H1 (cell line): Measurements from ENCODE around the gene CCDC107. TPM values are rescaled to one million over a fixed set of nuclear protein-coding genes. Genes with fewer than 3 reads are reported as not detected.

Experiments
- CTCF ChIA-PET: fragments of 300-600 bp; sonication (Branson Sonifier 250); formaldehyde crosslinking; loops from one replicate; lab custom pipeline; 2021; ENCODE audit not compliant: partially characterized antibody; lab: Charles Lee
- POLR2A ChIA-PET: fragments of 300-600 bp; sonication (Branson Sonifier 250); formaldehyde crosslinking; loops from one replicate; lab custom pipeline; 2021; ENCODE audit warnings: inconsistent platforms; ENCODE audit not compliant: partially characterized antibody; lab: Charles Lee
- DNase-seq, 2 experiments: peaks; one replicate each; pipeline versions ENCODE4 v3.0.0 to v3.0.0-alpha.2; 2010 to 2022; ENCODE audit warnings: low spot score in 2 of 2, low read depth in 1 of 2, mixed read lengths in 1 of 2
- FAIRE-seq: peaks from 2 replicates; lab custom pipeline; 2011; peaks lifted over from hg19 to GRCh38; lab: Jason Lieb, UNC
- H2AFZ ChIP-seq: 2 replicates; pipeline ENCODE4 v1.8.1; 2012; ENCODE audit warnings: low read length, inconsistent platforms
- H2AK5ac ChIP-seq: 2 replicates; pipeline ENCODE4 v1.6.1; 2013; ENCODE audit warnings: low read depth, low read length
- H2BK120ac ChIP-seq: replicated peaks from 2 replicates; pipeline ENCODE3; 2013; ENCODE audit warnings: low read depth, low read length, inconsistent platforms
- H2BK12ac ChIP-seq: 2 replicates; pipeline ENCODE4 v1.6.1; 2013; ENCODE audit warnings: low read depth, low read length
- H2BK15ac ChIP-seq: 2 replicates; pipeline ENCODE4 v1.6.1; 2013; ENCODE audit warnings: low read length
- H2BK20ac ChIP-seq: 2 replicates; pipeline ENCODE4 v1.6.1; 2013; ENCODE audit warnings: low read length
- H2BK5ac ChIP-seq: 2 replicates; pipeline ENCODE4 v1.6.1; 2013; ENCODE audit warnings: low read depth, low read length
- H3K14ac ChIP-seq: 2 replicates; pipeline ENCODE4 v1.6.1; 2013; ENCODE audit warnings: inconsistent platforms; ENCODE audit not compliant: insufficient read length
- H3K18ac ChIP-seq: 2 replicates; pipeline ENCODE4 v1.6.1; 2013; ENCODE audit warnings: low read length; ENCODE audit errors: extremely low read depth
- H3K23ac ChIP-seq: 2 replicates; pipeline ENCODE4 v1.6.1; 2013; ENCODE audit warnings: inconsistent platforms; ENCODE audit not compliant: insufficient read length
- H3K23me2 ChIP-seq: 2 replicates; pipeline ENCODE4 v1.6.1; 2013; ENCODE audit warnings: low read depth, low read length
- H3K27ac ChIP-seq: 2 replicates; pipeline ENCODE4 v1.6.1; 2011; ENCODE audit warnings: low read depth, low read length, inconsistent platforms
- H3K27me3 ChIP-seq, 4 experiments: replicated peaks in 1 of 4; 1 replicate in 1 of 4; 2 replicates in 3 of 4; pipeline versions ENCODE4 v1.6.1 to v1.8.1; 2011 to 2013; ENCODE audit warnings: low read length in 3 of 4, mild to moderate bottlenecking in 3 of 4, inconsistent platforms in 2 of 4, mixed read lengths in 2 of 4, moderate library complexity in 1 of 4; ENCODE audit not compliant: control insufficient read depth in 3 of 4, insufficient read depth in 3 of 4; ENCODE audit errors: extremely low read depth in 1 of 4
- H3K36me3 ChIP-seq, 4 experiments: 2 replicates each; pipeline versions ENCODE4 v1.6.1 to v1.8.1; 2011 to 2013; ENCODE audit warnings: mild to moderate bottlenecking in 4 of 4, low read length in 3 of 4, moderate library complexity in 2 of 4, control low read depth in 1 of 4, inconsistent platforms in 1 of 4; ENCODE audit not compliant: insufficient read depth in 4 of 4, control insufficient read depth in 2 of 4
- H3K4ac ChIP-seq: replicated peaks from 2 replicates; pipeline ENCODE3; 2013; ENCODE audit warnings: low read length, low read depth, mixed read lengths, inconsistent platforms; ENCODE audit not compliant: insufficient read length
- H3K4me1 ChIP-seq, 4 experiments: replicated peaks in 1 of 4; 1 replicate in 1 of 4; 2 replicates in 3 of 4; pipeline versions ENCODE4 v1.6.1 to v1.8.1; 2011 to 2013; ENCODE audit warnings: low read length in 3 of 4, inconsistent platforms in 2 of 4, mixed read lengths in 1 of 4; ENCODE audit not compliant: insufficient read depth in 4 of 4, control insufficient read depth in 3 of 4
- H3K4me2 ChIP-seq, 2 experiments: 2 replicates each; pipeline versions ENCODE4 v1.6.1 to v1.8.1; 2011 to 2013; ENCODE audit warnings: low read depth in 2 of 2, low read length in 2 of 2, control low read depth in 1 of 2, inconsistent platforms in 1 of 2, mild to moderate bottlenecking in 1 of 2; ENCODE audit not compliant: insufficient read depth in 1 of 2
- H3K4me3 ChIP-seq, 4 experiments: fragments of 200-600, 300-600 bp in 1 of 4; sonication (generic), shearing (Covaris generic), sonication (Bioruptor Twin) in 1 of 4; 2 replicates each; pipeline versions ENCODE4 v1.5.1 to v1.8.1; 2011 to 2016; ENCODE audit warnings: low read length in 4 of 4, low read depth in 3 of 4, control low read depth in 2 of 4, inconsistent platforms in 2 of 4, mild to moderate bottlenecking in 2 of 4, mixed read lengths in 1 of 4, moderate library complexity in 1 of 4; ENCODE audit not compliant: insufficient read depth in 2 of 4; ENCODE audit errors: extremely low read depth in 1 of 4
- H3K56ac ChIP-seq: replicated peaks from 2 replicates; pipeline ENCODE3; 2013; ENCODE audit warnings: low read depth, mild to moderate bottlenecking, mixed read lengths, low read length, inconsistent platforms; ENCODE audit not compliant: insufficient read length
- H3K79me1 ChIP-seq: 2 replicates; pipeline ENCODE4 v1.6.1; 2013; ENCODE audit warnings: low read depth, low read length, control low read depth
- H3K79me2 ChIP-seq, 2 experiments: 2 replicates each; pipeline versions ENCODE4 v1.6.1 to v1.8.1; 2012 to 2013; ENCODE audit warnings: low read length in 2 of 2, mild to moderate bottlenecking in 2 of 2, inconsistent platforms in 1 of 2; ENCODE audit not compliant: insufficient read depth in 2 of 2, control insufficient read depth in 1 of 2
- H3K9ac ChIP-seq, 4 experiments: replicated peaks in 1 of 4; 1 replicate in 1 of 4; 2 replicates in 3 of 4; pipeline versions ENCODE4 v1.6.1 to v1.8.1; 2011 to 2013; ENCODE audit warnings: low read depth in 3 of 4, low read length in 3 of 4, control low read depth in 2 of 4, mild to moderate bottlenecking in 2 of 4, moderate library complexity in 2 of 4, inconsistent platforms in 1 of 4; ENCODE audit errors: extremely low read depth in 1 of 4
- H3K9me3 ChIP-seq, 2 experiments: 2 replicates each; pipeline versions ENCODE4 v1.6.1 to v1.8.1; 2012 to 2013; ENCODE audit warnings: mild to moderate bottlenecking in 2 of 2, moderate library complexity in 2 of 2, control low read depth in 1 of 2, inconsistent platforms in 1 of 2, low read depth in 1 of 2, low read length in 1 of 2, mixed read lengths in 1 of 2; ENCODE audit not compliant: insufficient read depth in 2 of 2
- H4K20me1 ChIP-seq, 2 experiments: replicated peaks in 1 of 2; 2 replicates each; pipeline versions ENCODE3 to v1.8.1; 2011 to 2013; ENCODE audit warnings: inconsistent platforms in 2 of 2, low read length in 2 of 2, mild to moderate bottlenecking in 1 of 2; ENCODE audit not compliant: insufficient read depth in 2 of 2, control insufficient read depth in 1 of 2
- H4K5ac ChIP-seq: 2 replicates; pipeline ENCODE4 v1.6.1; 2013; ENCODE audit warnings: low read length, low read depth, mixed read lengths, inconsistent platforms; ENCODE audit not compliant: insufficient read length
- H4K8ac ChIP-seq: 2 replicates; pipeline ENCODE4 v1.8.0; 2013; ENCODE audit warnings: mild to moderate bottlenecking, moderate library complexity, low read length, inconsistent platforms; ENCODE audit not compliant: insufficient read depth; ENCODE audit errors: extremely low read depth
- H4K91ac ChIP-seq: replicated peaks from 2 replicates; pipeline ENCODE3; 2013; ENCODE audit warnings: low read length, mixed read lengths, inconsistent platforms; ENCODE audit not compliant: insufficient read length
- CHD1 ChIP-seq: IDR thresholded peaks from 2 replicates; pipeline ENCODE4 v1.6.1; 2012; ENCODE audit warnings: low read depth, low read length, improper control_type of control experiment
- KDM5A ChIP-seq: fragments of 200-600 bp; IDR thresholded peaks from 2 replicates; pipeline ENCODE4 v1.7.1; 2012; ENCODE audit warnings: mild to moderate bottlenecking, low read length, inconsistent platforms, mixed read lengths
- SP4 ChIP-seq: IDR thresholded peaks from 2 replicates; pipeline ENCODE4 v1.6.1; 2012; ENCODE audit warnings: low read length, inconsistent platforms
- SRF ChIP-seq: IDR thresholded peaks from 2 replicates; pipeline ENCODE4 v1.6.1; 2011; ENCODE audit warnings: mild to moderate bottlenecking, low read depth, low read length, moderate library complexity
- ZNF274 ChIP-seq: IDR thresholded peaks from 2 replicates; pipeline ENCODE4 v1.7.0; 2012; ENCODE audit warnings: low read length, borderline replicate concordance; ENCODE audit errors: extremely low read depth
- WGBS, 2 experiments: shearing (Covaris generic) in 1 of 2; methylation state at CpG; one replicate each; pipeline versions ENCODE4 v1.1.6 to v1.1.7; 2013 to 2015; ENCODE audit warnings: low lambda C conversion rate in 2 of 2, mixed read lengths in 2 of 2, inconsistent platforms in 1 of 2, low coverage in 1 of 2, missing lambda C conversion rate in 1 of 2; ENCODE audit not compliant: insufficient replicate concordance in 2 of 2, insufficient coverage in 1 of 2, insufficient read length in 1 of 2; ENCODE audit errors: extremely low coverage in 1 of 2, missing lambda C conversion rate in 1 of 2; 5-methylcytosine and 5-hydroxymethylcytosine counted together
- polyA plus RNA-seq, 7 experiments: library from polyadenylated mRNA; depleted of rRNA in 3 of 7; stranded (reverse) in 5 of 7; unstranded in 2 of 7; fragments of >200 nt in 5 of 7; fragments of 200-250 nt in 2 of 7; gene quantifications; 1 replicate in 5 of 7; 2 replicates in 1 of 7; 4 replicates in 1 of 7; pipeline versions ENCODE4 v1.2.1 to v1.2.3, GENCODE V29; 2011 to 2013; ENCODE audit warnings: missing spikeins in 2 of 7, mixed read lengths in 2 of 7
- total RNA-seq: library from RNA; stranded (reverse); fragmentation: NEBNext Ultra II Directional; extraction: Animal tissue kit (Norgen Biotek cat#: 25700); gene quantifications from 2 replicates; pipeline ENCODE4 v1.2.1, GENCODE V29; 2021
- TF ChIP-seq, protein P1 (sequence below): IDR thresholded peaks from 2 replicates; pipeline ENCODE4 v1.6.1; 2011; ENCODE audit warnings: low read depth, mild to moderate bottlenecking, low read length; ENCODE audit not compliant: insufficient read depth
- TF ChIP-seq, protein P2 (sequence below), 3 experiments: IDR thresholded peaks; 1 replicate in 2 of 3; 2 replicates in 1 of 3; pipeline versions ENCODE4 v1.5.1 to v1.6.1; 2011; ENCODE audit warnings: low read length in 3 of 3, mild to moderate bottlenecking in 3 of 3, inconsistent platforms in 2 of 3, low read depth in 1 of 3, moderate library complexity in 1 of 3; ENCODE audit not compliant: insufficient read depth in 1 of 3; ENCODE audit errors: control extremely low read depth in 1 of 3

Gene CCDC107
- total and polyA plus RNA-seq, 2 of the 8 experiments (the other 6 are each of a cell fraction or from before 2014, with no cell fraction given): 8.2 to 9.0 TPM

DNA sequence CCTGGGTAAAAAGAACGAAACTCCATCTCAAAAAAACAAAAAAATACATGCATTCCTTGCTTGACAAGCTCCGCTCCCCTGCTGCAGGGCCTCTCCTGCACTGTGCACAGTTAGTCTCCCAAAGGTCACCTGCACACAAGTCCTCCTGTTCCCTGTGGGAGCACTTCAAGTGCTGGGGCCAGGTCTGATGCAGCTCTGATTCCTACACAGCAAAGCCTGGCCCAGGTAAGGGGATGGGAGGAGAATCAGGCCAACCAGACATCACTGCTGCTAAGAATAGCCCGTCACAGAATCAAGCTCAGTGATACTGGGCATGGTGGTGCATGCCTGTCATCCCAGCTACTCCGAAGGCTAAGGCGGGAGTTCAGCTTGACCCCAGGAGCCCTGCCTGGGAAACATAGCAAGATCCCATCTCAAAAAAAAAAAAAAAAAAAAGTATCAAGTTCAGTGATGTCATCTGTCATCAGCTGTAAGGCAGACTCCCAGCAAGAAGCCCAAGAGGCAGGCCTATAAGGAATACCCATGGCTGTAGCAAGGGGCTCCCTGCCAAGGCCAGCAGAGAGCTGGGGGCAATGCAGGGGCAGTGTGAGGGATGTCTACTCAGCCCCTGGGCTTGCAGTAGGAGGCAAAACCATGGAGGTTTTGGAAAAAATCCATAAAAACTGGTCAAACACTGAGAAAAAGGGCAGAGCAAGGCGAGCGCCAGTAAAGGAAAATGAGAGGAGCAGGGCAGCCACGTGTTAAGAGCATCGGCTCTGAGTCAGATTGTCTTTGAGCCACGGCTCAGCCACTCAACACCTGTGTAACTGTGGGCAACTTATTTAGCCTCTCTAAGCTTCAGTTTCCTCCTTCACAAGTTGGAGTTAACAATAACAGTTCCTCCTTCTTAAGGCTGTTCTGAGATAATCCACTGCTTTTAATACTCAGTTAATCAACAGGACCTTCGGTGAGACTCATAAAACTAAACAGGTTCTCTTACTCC is 28.4 kb downstream of the CCDC107 start:
- no peak for FAIRE-seq

More for the DNA sequence above, 28.4 kb downstream of the CCDC107 start:
- Histone ChIP-seq H3K14ac (no peak overlapping the region), H4K5ac (no peak overlapping the region), H3K56ac (no peak overlapping the region), H4K91ac (no peak overlapping the region), H2AFZ (no peak overlapping the region), H4K20me1 (peaks cover 9 to 10% of the 10 kb centered on the region in 2 experiments), H3K4me3 (no peak overlapping the region), H3K4me2 (no peak overlapping the region), H3K36me3 (peaks cover 14 to 46% (median 33%) of the 10 kb centered on the region in 4 experiments), H2BK5ac (no peak overlapping the region), H3K79me1 (peaks cover 2% of the 10 kb centered on the region; the same call in 1 of the 2 replicates), H2BK120ac (no peak overlapping the region), H2BK20ac (no peak overlapping the region), H3K9me3 (no peaks in the 10 kb centered on the region), H4K8ac (0 out of 2 replicates have a peak overlapping the region, but pooled peaks have one; percentile 30), H3K27ac (no peak overlapping the region), H3K23ac (no peak overlapping the region), H2BK12ac (no peak overlapping the region), H3K9ac (no peak overlapping the region; a peak in 1 of 7 replicates), H2AK5ac (no peak overlapping the region), H2BK15ac (no peak overlapping the region), H3K79me2 (peaks cover 0 to 21% of the 10 kb centered on the region in 2 experiments; a peak in 2 of 4 replicates), H3K23me2 (peaks cover 12% of the 10 kb centered on the region), H3K4me1 (peaks cover 6 to 17% (median 8%) of the 10 kb centered on the region in 4 experiments; a peak in 6 of 7 replicates), H3K4ac (no peak overlapping the region), H3K18ac (no peak overlapping the region), H3K27me3 (no peaks in the 10 kb centered on the region)
- 82% methylated on average over 11 of the region's 11 CpGs; no CpG with 5 or more reads in 1 of the 2 experiments for WGBS, 2 experiments
- no peak for DNase-seq
- ChIA-PET CTCF (interaction anchor here (0.7 to 14.1 kb wide), 9 partner anchors 9 to 985 kb away, joined by 3 to 347 read pairs (median 7); partner anchors contain the start of genes ARHGEF39, CCDC107 and RMRP), POLR2A (interaction anchor here (0.8 to 8.4 kb wide), 7 partner anchors 8 to 42 kb away, joined by 4 to 55 read pairs (median 6); partner anchors contain the start of gene ARHGEF39)
- TF ChIP-seq SP4 (no peak), KDM5A (no peak), CHD1 (no peak), ZNF274 (no peak), SRF (no peak)
- TF ChIP-seq, protein P1, sequence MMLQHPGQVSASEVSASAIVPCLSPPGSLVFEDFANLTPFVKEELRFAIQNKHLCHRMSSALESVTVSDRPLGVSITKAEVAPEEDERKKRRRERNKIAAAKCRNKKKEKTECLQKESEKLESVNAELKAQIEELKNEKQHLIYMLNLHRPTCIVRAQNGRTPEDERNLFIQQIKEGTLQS: no peak
- TF ChIP-seq, protein P2, sequence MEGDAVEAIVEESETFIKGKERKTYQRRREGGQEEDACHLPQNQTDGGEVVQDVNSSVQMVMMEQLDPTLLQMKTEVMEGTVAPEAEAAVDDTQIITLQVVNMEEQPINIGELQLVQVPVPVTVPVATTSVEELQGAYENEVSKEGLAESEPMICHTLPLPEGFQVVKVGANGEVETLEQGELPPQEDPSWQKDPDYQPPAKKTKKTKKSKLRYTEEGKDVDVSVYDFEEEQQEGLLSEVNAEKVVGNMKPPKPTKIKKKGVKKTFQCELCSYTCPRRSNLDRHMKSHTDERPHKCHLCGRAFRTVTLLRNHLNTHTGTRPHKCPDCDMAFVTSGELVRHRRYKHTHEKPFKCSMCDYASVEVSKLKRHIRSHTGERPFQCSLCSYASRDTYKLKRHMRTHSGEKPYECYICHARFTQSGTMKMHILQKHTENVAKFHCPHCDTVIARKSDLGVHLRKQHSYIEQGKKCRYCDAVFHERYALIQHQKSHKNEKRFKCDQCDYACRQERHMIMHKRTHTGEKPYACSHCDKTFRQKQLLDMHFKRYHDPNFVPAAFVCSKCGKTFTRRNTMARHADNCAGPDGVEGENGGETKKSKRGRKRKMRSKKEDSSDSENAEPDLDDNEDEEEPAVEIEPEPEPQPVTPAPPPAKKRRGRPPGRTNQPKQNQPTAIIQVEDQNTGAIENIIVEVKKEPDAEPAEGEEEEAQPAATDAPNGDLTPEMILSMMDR (IDR thresholded peaks at IDR 0.05; ENCODE audit: control extremely low read depth in 1 of 3, insufficient read depth in 1 of 3, low read depth in 1 of 3, low read length in 3 of 3): no peak
